GM19372 (cell line): ENCODE data around the gene U2AF1L4.

Source experiments
- ATAC-seq: cut with Tn5 transposase; IDR thresholded peaks from one replicate; pipeline ENCODE4 v1.9.1; 2021; ENCODE audit warnings: mild to moderate bottlenecking, low read depth, moderate library complexity; ENCODE audit not compliant: unreplicated experiment

Gene U2AF1L4

GRCh38 chr19:35745328-35746086, at the start of gene U2AF1L4, which contains the start of gene PSENEN:
Gene U2AF1L4, minus strand, starts transcription at chr19:35745418. Its CDS starts 27 bp downstream, at chr19:35745391.
Gene PSENEN, plus strand, starts transcription at chr19:35745651. Its CDS starts 280 bp downstream, at chr19:35745931.
- ATAC-seq, result peak; percentile 44

GRCh38 chr19:35793381-35794165, 48.4 kb upstream of the U2AF1L4 start:
- no peak for ATAC-seq

DNA sequence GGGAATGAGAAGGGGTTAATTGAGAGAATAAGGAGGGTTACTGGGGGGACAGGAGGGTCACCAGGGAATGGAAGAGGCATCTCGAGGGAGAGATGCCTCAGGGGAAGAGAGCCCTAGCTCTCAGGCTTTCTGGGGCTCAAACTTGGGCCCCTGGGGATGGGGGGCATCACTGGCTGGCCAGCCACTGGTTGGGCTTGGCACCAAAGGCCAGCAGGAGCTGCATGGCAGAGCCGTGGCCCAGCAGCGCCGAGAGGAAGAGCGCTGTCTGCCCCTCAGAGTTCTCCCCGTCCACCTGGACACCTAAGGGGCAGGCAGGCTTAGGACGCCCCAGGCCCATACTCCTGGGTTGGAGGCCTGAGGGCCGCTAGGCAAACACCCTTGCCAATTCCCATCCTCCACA, 47.7 kb upstream of the U2AF1L4 start:
- ATAC-seq, result no peak

DNA sequence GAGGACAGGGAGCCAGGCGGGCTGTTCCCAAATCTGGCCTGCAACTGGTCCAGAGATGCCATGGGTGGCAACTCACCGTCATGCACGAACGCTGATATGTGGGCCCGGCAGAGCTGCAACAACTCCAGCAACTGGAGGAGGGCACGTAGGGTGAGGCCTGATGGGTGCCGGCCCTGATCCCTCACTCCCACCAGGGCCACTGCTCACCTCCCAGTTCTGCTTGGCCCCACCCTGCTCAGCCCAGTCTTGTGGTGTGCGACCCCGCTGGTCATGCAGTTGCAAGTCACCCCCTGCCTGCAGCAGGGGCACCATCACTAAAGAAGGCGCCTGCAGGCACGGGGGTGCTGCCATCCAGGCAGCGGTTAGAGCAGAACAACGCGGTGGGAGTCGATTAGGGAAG, 47.1 kb upstream of the U2AF1L4 start:
- ATAC-seq, result no peak

- no peak for ATAC-seq
Measured at GRCh38 chr19:35791814-35792279, 46.6 kb upstream of the U2AF1L4 start.

DNA sequence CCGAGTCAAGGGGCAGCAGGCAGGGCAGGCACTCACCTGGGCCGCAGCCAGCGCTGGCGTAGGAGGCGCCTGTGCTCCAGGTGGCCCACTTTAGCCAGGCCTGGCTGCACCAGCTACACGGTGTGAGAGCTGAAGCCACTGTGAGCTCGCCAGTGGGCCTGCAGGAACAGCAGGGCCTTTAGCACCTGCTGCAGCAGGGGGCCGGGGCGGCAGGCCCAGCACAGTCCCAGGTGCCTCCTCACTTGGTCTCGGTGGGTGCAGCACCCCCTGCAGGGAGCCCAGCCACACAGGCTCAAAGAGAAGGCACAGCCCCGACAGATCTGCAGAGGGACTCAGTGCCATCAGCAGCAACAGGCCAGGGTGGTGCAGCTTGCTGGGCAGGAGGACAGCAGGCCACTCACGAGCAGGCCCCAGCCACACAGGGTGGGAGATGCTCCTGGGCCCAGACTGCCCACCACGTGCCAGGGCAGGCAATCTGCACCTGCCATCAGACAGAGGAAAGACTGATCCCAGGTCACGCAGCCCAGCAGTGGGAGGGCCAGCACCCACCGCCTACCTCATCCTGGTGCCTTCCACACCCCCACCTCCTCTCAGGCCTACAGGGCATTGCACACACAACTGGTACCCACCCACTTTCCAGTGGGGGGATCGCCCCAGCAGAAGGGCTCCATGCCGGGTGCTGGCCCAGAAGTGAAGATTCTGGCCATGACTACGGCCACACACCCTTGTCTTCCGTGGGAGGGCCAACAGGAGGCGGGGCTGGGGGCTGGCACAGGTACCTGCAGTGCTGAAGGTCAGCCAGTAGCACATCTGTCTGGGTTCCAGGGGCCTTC, 46.0 kb upstream of the U2AF1L4 start:
- ATAC-seq, result no peak

GRCh38 chr19:35789978-35790944, 45.0 kb upstream of the U2AF1L4 start:
- ATAC-seq, result no peak

DNA sequence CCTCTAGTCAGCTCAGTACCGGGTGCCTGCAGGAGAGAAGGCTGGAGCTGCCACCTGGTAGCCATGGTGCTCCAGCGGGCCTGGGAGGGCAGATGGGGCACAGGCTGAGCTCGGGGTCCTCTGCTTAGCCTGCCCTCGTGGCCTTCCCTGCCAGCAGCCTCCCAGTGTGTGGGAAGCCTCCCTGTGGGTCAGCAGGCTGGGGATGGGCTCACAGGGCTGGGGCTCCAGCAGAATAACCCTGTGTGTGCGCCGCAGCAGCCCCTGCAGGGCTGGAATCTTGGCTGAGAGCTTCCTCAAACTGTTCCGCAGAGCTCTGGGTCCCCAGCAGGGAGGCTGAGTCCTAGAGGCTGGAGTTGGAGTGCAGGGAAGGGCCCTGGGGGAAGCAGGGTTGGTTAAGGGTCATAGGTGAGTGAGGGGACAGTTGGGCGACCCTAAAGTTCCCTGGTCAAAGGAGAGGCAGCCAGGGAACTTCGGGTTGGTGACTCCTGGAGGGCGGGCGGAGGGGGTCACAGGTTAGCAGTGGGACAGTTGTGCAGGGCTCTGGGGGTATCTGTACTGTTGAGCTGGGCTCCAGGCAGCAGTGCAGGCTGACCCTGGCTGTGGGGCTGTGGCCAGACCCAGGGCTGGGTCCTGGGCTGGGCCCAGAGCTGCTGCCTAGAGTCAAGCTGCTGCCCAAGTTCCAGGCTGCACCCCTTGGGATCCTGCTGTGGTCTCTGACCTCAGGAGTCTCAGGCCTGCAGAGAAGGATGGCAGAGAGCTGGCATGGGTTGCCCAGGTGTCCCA, 44.2 kb upstream of the U2AF1L4 start:
- ATAC-seq, result no peak

DNA sequence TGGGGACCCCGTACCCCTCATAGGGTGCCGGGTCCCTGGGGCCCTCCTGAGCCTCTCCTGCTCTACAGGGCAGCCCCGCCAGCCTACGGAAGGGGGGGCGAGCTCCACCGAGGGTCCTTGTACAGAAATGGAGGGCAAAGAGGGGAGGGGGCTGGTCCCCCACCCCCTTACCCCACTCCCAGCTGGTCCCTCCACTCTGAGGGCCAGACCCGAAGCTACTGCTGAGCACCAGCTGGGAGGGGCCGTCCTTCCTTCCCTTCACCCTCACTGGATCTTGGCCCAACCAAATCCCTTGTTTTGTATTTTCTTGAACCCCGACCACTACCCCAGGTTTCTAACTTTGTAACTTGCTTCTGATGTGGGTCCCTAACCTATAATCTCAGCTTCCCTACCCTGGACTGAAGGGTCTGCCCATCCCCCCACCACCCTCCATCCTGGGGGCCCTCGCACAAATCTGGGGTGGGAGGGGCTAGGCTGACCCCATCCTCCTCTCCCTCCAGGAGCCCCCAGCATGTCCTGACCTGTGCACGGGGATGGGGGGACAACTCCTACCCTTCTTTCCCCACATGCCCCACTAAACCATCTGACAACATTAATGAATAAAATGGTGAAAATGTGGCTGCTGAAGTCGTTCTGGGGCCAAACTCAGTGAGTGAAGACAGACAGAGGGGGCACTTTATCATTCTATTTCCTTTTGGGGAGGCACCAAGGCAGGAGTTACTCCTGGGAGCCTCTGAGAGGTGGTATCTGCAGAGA, 43.2 kb upstream of the U2AF1L4 start:
- ATAC-seq, result no peak

- ATAC-seq, result no peak
Measured at GRCh38 chr19:35787227-35787799, 42.1 kb upstream of the U2AF1L4 start.

DNA sequence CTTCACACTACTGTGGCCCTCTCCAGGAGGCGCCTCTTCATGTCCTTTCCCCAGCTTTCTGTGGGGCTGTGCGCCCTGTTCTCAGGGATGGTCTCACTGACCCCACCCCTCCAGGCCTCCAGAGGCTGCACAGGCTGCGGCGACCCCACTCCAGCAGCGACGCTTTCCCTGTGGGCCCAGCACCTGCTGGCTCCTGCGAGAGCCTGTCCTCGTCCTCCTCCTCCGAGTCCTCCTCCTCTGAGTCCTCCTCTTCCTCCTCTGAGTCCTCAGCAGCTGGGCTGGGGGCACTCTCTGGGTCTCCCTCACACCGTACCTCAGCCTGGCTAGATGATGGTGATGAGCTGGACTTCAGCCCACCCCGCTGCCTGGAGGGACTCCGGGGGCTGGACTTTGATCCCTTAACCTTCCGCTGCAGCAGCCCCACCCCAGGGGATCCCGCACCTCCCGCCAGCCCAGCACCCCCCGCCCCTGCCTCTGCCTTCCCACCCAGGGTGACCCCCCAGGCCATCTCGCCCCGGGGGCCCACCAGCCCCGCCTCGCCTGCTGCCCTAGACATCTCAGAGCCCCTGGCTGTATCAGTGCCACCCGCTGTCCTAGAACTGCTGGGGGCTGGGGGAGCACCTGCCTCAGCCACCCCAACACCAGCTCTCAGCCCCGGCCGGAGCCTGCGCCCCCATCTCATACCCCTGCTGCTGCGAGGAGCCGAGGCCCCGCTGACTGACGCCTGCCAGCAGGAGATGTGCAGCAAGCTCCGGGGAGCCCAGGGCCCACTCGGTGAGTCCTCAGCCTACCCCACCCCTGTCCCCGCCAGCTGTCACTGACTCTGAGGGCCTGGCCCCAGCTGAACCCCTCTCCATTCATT, 41.3 kb upstream of the U2AF1L4 start:
- ATAC-seq, result no peak

- ATAC-seq, result no peak
Measured at GRCh38 chr19:35785339-35785627, 40.1 kb upstream of the U2AF1L4 start.

DNA sequence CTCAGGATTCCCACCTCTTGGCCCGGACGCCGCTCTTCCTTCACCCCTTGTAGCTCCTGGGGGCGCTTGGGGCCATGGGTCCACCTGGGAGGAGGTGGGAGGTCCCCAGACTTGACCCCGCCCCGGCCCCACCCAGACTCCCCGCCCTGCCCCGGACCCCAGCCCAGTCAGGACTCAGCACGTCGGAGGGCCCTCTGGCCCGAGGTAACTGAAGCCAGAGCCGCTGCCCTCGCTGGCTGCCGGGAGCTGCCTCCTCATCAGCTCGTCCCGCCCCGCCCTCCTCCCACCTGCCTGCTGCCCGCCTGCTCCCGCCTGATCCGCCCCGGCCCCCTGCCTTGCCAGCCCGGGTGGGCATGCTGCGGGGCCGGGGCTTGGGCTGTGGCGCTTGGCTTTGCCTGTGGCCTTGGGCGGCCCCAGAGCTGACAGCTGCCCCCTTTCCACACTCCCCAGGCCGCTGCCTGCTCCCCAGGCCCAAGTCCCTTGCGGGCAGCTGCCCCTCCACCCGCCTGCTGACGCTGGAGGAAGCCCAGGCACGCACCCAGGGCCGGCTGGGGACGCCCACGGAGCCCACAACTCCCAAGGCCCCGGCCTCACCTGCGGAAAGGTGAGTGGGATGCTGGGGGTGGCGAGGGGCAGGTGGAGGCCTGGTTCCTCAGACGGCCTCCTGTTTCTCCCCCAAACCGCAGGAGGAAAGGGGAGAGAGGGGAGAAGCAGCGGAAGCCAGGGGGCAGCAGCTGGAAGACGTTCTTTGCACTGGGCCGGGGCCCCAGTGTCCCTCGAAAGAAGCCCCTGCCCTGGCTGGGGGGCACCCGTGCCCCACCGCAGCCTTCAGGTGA, 39.5 kb upstream of the U2AF1L4 start:
- ATAC-seq, result no peak

DNA sequence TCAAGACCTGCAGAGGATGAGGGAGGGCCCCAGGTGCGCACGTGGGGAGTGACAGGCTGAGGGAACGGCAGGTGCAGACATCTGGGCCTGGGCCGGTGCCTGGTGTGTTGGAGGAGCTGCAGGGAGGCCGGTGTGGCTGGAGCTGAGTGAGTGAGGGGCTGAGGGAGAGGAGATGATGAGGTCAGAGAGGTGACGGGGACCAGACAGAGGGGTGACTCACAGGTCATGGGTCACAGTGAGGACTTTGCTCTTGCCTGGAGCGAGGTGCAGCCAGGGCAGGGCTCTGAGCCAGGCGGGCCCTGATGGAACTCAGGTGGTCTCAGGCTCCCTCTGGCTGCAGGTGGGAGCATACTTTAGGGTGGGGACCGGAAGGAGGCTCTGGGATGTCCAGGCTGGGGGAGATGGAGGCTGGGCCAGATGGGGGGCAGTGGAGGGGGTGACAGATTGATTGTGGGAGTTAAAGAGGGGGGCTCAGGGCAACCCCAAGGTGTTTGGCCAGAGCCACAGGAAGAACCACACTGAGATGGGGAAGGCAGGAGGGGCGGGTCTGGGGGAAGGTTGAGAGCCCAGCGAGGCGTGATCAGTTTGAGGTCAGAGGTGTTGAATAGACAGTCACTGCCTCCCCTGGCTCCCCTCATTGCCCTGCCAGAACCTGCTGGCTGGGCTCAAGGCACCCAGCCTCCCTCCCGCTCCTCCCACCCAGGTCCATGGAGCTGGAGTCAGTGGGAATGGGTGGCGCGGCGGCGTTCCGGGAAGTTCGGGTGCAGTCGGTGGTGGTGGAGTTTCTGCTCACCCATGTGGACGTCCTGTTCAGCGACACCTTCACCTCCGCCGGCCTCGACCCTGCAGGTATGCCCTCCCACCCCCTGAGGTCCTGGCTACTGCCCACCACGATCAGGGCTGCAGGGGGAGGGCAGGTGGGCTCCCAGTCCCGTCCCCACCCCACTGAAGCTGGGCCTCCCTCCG, 38.5 kb upstream of the U2AF1L4 start:
- ATAC-seq, result no peak

DNA sequence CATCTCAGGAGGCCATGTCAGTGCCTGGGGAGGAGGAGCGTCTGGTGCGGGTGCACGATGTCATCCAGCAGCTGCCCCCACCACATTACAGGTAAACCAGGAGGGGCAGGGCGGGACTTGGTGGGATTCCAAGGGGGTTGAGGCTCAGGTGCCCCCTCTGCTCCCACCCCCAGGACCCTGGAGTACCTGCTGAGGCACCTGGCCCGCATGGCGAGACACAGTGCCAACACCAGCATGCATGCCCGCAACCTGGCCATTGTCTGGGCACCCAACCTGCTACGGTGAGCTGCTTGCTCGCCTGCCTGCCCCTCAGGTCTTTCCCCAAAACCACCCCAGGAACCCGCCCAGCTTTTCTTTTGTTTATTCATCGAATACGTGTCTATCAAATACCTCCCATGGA, 37.4 kb upstream of the U2AF1L4 start:
- no peak for ATAC-seq
